Transverse colon (tissue), 4 donors: Measurements from ENCODE around the gene TICAM1.
"Not testable (repeated sequence)": the region's sequence is repeated elsewhere in the genome, so short reads cannot be mapped to it uniquely, and the experiment has no call there.

Experiments
- CTCF ChIP-seq, 5 experiments: fragments of 200-600 bp in 3 of 5; fragments of 450-650 bp in 2 of 5; sonication (generic) in 3 of 5; IDR thresholded peaks; 1 replicate in 2 of 5; 2 replicates in 3 of 5; pipeline ENCODE4 v1.5.1; 2016 to 2017; ENCODE audit warnings: antibody characterized with exemption in 5 of 5, inconsistent platforms in 3 of 5, mild to moderate bottlenecking in 2 of 5, moderate library complexity in 1 of 5
- POLR2A ChIP-seq: fragments of 450-650 bp; IDR thresholded peaks from one replicate; pipeline ENCODE4 v1.6.1; 2016; ENCODE audit warnings: antibody characterized with exemption, mild to moderate bottlenecking, moderate library complexity
- POLR2AphosphoS5 ChIP-seq, 3 donors: sonication (generic); formaldehyde crosslinking; IDR thresholded peaks; one replicate each; pipeline ENCODE4 v1.6.1; 2016; ENCODE audit warnings: antibody characterized with exemption in 3 of 3

- TF ChIP-seq CTCF (IDR thresholded peaks at IDR 0.05); POLR2A; POLR2AphosphoS5 (IDR thresholded peaks at IDR 0.05): not testable (repeated sequence)
These were observed 9.2 kb downstream of the TICAM1 start for GRCh38 chr19:4822354-4822753.
